Heart left ventricle (tissue), 13 donors: ENCODE data around the gene HBEGF.

ENCODE experiments used
- CTCF ChIP-seq, 12 donors: fragments of 200-600 bp; sonication (generic) in 4 of 12; IDR thresholded peaks; one replicate each; pipeline versions ENCODE4 v1.5.0 to v1.8.0; 2018 to 2022; ENCODE audit warnings: antibody characterized with exemption in 12 of 12, mild to moderate bottlenecking in 5 of 12
- POLR2A ChIP-seq, 2 donors: fragments of 450-650 bp; IDR thresholded peaks; one replicate each; pipeline ENCODE4 v1.6.1; 2017; ENCODE audit warnings: antibody characterized with exemption in 2 of 2, mild to moderate bottlenecking in 2 of 2, moderate library complexity in 2 of 2
- donor health status: ischemic (EF 13 %, LVEDD 7.1; RV severe dilation, severe dysfunction).
- donor health status: DM: no; HTN: yes; CAD: no.
- donor health status: DM: no; HTN: no; CAD: no.
- donor health status: ischemic (EF 25% LVEDD 6.9; RV normal size, moderate dysfunction).
- donor health status: ischemic (EF 25% LVEDD 5.7; RV mildly dilated, moderate dysfunction).
- donor health status: ischemic (EF 35%, LVEDD 5.7; RV mildly dilated, moderate dysfunction).
- donor health status: nonischemic (EF 11% LVEDD 7.7; RV severe dilation, severe dysfunction).
- donor health status: DM: yes; HTN: yes; CAD: no.
- donor health status: PGD.
- donor health status: ischemic (EF 29% LVEDD 5.4; RV normal size, mild dysfunction).
- donor health status: nonischemic (EF 23%, LVEDD 6.1; RV moderate dilation, normal function).

- TF ChIP-seq CTCF (IDR thresholded peaks at IDR 0.05) (no peak), POLR2A (IDR thresholded peaks at IDR 0.05) (no peak)
Measured at GRCh38 chr5:140312791-140313189, 33.6 kb downstream of the HBEGF start.
